GM21576 (cell line): ENCODE results near the gene UXS1.

Experiments used
- ATAC-seq: cut with Tn5 transposase; IDR thresholded peaks from one replicate; pipeline ENCODE4 v1.9.1; 2021; ENCODE audit warnings: mild to moderate bottlenecking, moderate library complexity; ENCODE audit not compliant: unreplicated experiment

The UXS1 gene

GRCh38 chr2:106189764-106190468 lies 4.2 kb downstream of the UXS1 start:
- no peak for ATAC-seq

GRCh38 chr2:106189325-106189724 lies 4.8 kb downstream of the UXS1 start:
- ATAC-seq, result no peak

DNA sequence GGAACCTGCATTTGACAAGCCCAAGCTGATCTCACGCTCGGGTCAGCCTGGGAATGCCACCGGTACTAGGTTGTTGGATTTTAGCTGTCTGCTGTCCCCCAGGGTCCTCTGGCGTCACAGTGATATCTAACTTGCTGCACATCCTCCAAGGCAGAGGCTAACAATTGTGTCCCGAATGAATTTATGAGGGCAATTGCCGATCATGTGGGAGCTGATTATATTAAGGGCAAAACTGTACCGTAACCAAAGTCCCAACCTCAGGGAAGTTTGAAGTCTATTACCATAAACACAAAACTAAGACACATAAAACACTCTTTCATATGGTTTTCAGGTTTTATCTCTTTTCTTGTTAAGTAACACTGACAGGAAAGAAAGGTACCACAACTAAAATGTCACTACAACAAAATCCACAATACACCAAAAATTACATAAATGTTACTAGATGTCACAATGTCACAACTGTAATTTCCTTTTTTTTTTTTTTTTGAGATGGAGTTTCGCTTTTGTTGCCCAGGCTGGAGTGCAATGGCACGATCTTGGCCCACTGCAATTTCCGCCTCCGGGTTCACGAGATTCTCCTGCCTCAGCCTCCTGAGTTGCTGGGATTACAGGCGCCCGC lies 6.7 kb downstream of the UXS1 start:
- ATAC-seq, result no peak

- ATAC-seq, result no peak
Observed at GRCh38 chr2:106185475-106186184, 8.5 kb downstream of the UXS1 start.

DNA sequence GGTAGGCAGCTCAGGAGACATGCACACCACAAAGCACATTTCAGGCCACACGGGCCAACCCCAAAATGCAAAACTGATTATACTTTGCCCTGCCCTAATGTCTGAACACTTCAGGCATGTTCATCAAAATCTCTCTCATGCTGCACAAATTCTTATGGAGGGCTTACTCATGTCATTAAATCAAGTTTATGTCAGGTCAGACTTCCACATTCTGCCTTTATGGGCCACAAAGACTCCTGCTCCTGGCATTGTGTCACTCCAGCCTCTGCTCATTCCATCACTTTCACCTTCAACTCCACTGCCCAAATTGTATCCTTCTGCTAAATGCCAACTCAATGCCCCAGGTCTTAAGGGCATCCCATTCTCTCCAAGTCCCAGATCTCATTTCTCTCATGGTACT lies 9.2 kb downstream of the UXS1 start:
- no peak for ATAC-seq

- ATAC-seq, result no peak
Observed at GRCh38 chr2:106184394-106184793, 9.7 kb downstream of the UXS1 start.

- ATAC-seq, result no peak
Observed at GRCh38 chr2:106183101-106183696, 10.9 kb downstream of the UXS1 start.

GRCh38 chr2:106181064-106181463 lies 13.0 kb downstream of the UXS1 start:
- no peak for ATAC-seq

DNA sequence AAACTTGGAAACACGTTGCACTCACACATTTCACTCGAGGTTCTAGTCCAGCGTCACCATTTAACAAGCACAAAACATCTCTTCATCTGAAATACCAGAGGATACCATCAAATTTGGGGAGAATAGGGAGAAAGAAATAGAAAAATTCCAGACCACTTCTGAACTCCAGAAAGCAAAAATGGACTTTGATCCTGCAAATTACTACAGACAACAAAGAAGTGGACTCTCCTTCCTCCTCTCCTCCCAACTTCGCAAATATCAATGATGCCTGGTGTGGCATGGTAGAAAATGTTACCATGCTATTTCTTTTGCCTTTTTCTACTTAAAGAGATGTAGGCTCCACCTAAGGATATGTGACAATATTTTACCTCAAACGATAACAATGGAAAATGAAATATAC lies 13.5 kb downstream of the UXS1 start:
- no peak for ATAC-seq

DNA sequence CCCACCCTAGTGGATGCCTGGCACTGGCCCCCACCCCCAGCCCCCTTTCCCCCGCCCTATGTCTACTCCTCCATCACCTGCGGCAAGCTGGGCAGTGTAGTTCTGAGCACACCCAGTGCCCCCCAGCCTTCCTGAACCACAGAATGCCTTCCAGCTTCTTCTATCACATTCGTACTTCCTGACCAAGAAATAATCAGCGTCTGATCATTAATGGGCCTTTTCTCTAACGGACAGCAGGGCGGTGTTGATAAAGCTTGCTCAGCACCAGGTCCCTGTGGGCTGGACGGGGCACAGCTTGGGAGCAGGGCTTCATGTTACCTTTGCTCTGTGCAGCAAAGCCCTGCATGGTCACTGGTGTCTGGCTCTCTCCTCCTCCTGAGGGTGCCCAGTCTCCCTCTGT lies 15.4 kb downstream of the UXS1 start:
- ATAC-seq, result no peak

GRCh38 chr2:106177581-106177980 lies 16.5 kb downstream of the UXS1 start:
- ATAC-seq, result no peak

GRCh38 chr2:106176446-106177099 lies 17.5 kb downstream of the UXS1 start:
- no peak for ATAC-seq

DNA sequence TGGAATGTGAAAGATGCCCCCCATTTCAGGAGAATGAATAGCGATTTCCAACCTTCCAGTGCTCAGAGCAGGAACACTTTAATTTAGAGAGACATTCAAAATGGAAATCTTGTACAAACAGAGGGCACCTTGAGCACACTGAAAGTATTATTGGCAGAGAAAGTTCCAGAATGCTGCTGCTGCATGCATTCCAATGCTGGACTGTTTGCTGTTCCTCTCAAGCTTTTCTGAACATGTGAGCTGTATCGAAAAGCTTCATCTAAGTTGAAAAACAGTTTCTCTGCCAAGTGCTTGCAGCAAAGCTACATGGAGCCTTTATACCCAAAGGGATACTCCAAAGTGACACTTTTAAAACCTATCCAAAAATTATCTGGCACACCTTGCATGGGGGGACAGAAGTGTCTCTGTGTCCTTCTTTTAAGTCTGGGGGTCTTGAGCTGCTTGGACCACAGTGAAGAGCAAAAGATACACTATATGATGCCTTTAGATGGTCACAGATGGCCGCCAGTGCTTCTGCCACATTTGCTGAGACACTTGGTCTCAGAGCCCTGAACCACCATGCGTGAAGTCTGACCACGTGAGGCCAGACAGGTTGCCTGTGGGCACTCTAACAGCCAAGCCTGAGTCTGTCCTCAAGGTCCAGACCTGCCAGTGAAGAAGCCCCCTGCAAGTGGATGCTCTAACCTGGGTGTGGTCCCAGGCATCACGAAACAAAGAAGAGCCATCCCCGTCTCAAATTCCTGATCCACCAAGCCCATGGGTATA lies 18.8 kb downstream of the UXS1 start:
- ATAC-seq, result no peak

DNA sequence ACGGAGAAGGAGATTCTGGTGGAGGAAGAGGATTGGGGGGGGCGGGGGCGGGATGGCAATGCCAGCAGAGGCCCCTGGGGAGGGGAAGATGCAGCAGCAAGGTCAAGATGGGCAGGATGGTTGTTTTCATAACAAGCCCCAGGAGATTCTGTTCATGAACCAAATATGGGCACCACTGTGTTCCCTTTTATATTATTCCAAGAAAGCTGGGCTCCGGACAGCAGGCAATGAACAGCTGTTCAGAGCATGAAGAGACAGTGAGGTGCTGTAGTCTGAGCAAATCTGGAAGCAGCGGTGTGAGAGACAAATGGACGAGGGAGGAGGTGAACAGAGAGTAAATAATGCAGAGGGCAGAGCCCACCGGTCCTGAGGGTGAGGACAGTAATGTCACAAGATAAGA lies 20.0 kb downstream of the UXS1 start:
- ATAC-seq, result no peak

- ATAC-seq, result no peak
Observed at GRCh38 chr2:106172649-106173048, 21.5 kb downstream of the UXS1 start.

GRCh38 chr2:106168657-106169056 lies 25.4 kb downstream of the UXS1 start:
- ATAC-seq, result no peak

- ATAC-seq, result no peak
Observed at GRCh38 chr2:106167067-106167466, 27.0 kb downstream of the UXS1 start.

- ATAC-seq, result no peak
Observed at GRCh38 chr2:106165561-106165960, 28.5 kb downstream of the UXS1 start.

- ATAC-seq, result no peak
Observed at GRCh38 chr2:106165029-106165428, 29.1 kb downstream of the UXS1 start.

- no peak for ATAC-seq
Observed at GRCh38 chr2:106163948-106164545, 30.1 kb downstream of the UXS1 start.
